Lower leg skin (tissue), 3 donors: ENCODE results near the gene ZFP37.
"Not testable (repeated sequence)": the region's sequence is repeated elsewhere in the genome, so short reads cannot be mapped to it uniquely, and the experiment has no call there.

Source experiments
- CTCF ChIP-seq, 3 donors: fragments of 450-650 bp; IDR thresholded peaks; one replicate each; pipeline ENCODE4 v1.5.1; 2016; ENCODE audit warnings: antibody characterized with exemption in 3 of 3, mild to moderate bottlenecking in 3 of 3, moderate library complexity in 2 of 3
- POLR2A ChIP-seq, 2 donors: fragments of 450-650 bp; IDR thresholded peaks; one replicate each; pipeline ENCODE4 v1.6.1; 2016 to 2017; ENCODE audit warnings: antibody characterized with exemption in 2 of 2, mild to moderate bottlenecking in 1 of 2, moderate library complexity in 1 of 2

GRCh38 chr9:113088456-113089142 lies 32.1 kb upstream of the ZFP37 start:
- not testable (repeated sequence) for TF ChIP-seq CTCF, POLR2A (IDR thresholded peaks at IDR 0.05)
